Stimulated activated memory B cell treated with anti-CD40 and anti-IgM and Interleukin-4, amounts not matched to agents 10 μg/mL and 1 μg/mL and 100 μg/mL, for 72 hours (primary cell): ENCODE data around the gene IQCF6.
A peak's percentile ranks its signal among the peaks of the same experiment; 100 is the strongest.

Experiments
- ATAC-seq: fragments of 150-1000 bp; cut with Tn5 transposase; 2 replicates; pipeline ENCODE4 v1.10.0; 2021
- H3K27ac Mint-ChIP-seq: one replicate; pipeline ENCODE4 v1.8.0; 2022; ENCODE audit warnings: mild to moderate bottlenecking, mixed read lengths
- H3K27me3 Mint-ChIP-seq: one replicate; pipeline ENCODE4 v1.8.0; 2022; ENCODE audit warnings: mixed read lengths
- H3K36me3 Mint-ChIP-seq: one replicate; pipeline ENCODE4 v1.8.0; 2022; ENCODE audit warnings: mixed read lengths
- H3K4me1 Mint-ChIP-seq: one replicate; pipeline ENCODE4 v1.8.0; 2022; ENCODE audit warnings: mixed read lengths
- H3K4me3 Mint-ChIP-seq: one replicate; pipeline ENCODE4 v1.8.0; 2022; ENCODE audit warnings: mild to moderate bottlenecking, moderate library complexity, mixed read lengths
- H3K9me3 Mint-ChIP-seq: one replicate; pipeline ENCODE4 v1.8.0; 2022; ENCODE audit warnings: mixed read lengths

Gene IQCF6

GRCh38 chr3:51739110-51739509 is 39.9 kb downstream of the IQCF6 start:
- H3K4me3 Mint-ChIP-seq: no peak overlapping the region
- peaks cover under 1% of the 10 kb centered on the region for H3K9me3 Mint-ChIP-seq
- peaks cover 50% of the 10 kb centered on the region for H3K27me3 Mint-ChIP-seq
- ATAC-seq: no peak
- peaks cover 7% of the 10 kb centered on the region for H3K4me1 Mint-ChIP-seq
- H3K36me3 Mint-ChIP-seq: no peaks in the 10 kb centered on the region
- no peak overlapping the region for H3K27ac Mint-ChIP-seq

GRCh38 chr3:51735950-51736349 is 43.1 kb downstream of the IQCF6 start:
- Mint-ChIP-seq H3K4me3 (no peak overlapping the region), H3K36me3 (no peaks in the 10 kb centered on the region), H3K27ac (no peak overlapping the region), H3K9me3 (peaks cover 5% of the 10 kb centered on the region), H3K27me3 (peaks cover 57% of the 10 kb centered on the region), H3K4me1 (no peaks in the 10 kb centered on the region)
- no peak for ATAC-seq

GRCh38 chr3:51735039-51735438 is 44.0 kb downstream of the IQCF6 start:
- Mint-ChIP-seq H3K9me3 (peaks cover 5% of the 10 kb centered on the region), H3K36me3 (no peaks in the 10 kb centered on the region), H3K4me3 (no peak overlapping the region), H3K27ac (no peak overlapping the region), H3K27me3 (peaks cover 50% of the 10 kb centered on the region), H3K4me1 (no peaks in the 10 kb centered on the region)
- no peak for ATAC-seq

GRCh38 chr3:51734572-51734907 is 44.5 kb downstream of the IQCF6 start:
- no peak overlapping the region for H3K27ac Mint-ChIP-seq
- peaks cover 5% of the 10 kb centered on the region for H3K9me3 Mint-ChIP-seq
- ATAC-seq: peak; percentile 50
- no peaks in the 10 kb centered on the region for H3K4me1 Mint-ChIP-seq
- H3K4me3 Mint-ChIP-seq: no peak overlapping the region
- peaks cover 45% of the 10 kb centered on the region for H3K27me3 Mint-ChIP-seq
- no peaks in the 10 kb centered on the region for H3K36me3 Mint-ChIP-seq

GRCh38 chr3:51733859-51734571 is 45.0 kb downstream of the IQCF6 start:
- Mint-ChIP-seq H3K27ac (no peak overlapping the region), H3K4me3 (no peak overlapping the region), H3K9me3 (peaks cover 5% of the 10 kb centered on the region), H3K36me3 (no peaks in the 10 kb centered on the region), H3K4me1 (no peaks in the 10 kb centered on the region), H3K27me3 (peaks cover 40% of the 10 kb centered on the region)
- no peak for ATAC-seq

- H3K9me3 Mint-ChIP-seq: peaks cover 4% of the 10 kb centered on the region
- H3K27me3 Mint-ChIP-seq: peaks cover 7% of the 10 kb centered on the region
- H3K36me3 Mint-ChIP-seq: no peaks in the 10 kb centered on the region
- H3K4me1 Mint-ChIP-seq: no peaks in the 10 kb centered on the region
- H3K4me3 Mint-ChIP-seq: no peak overlapping the region
- no peak overlapping the region for H3K27ac Mint-ChIP-seq
- no peak for ATAC-seq
Observed at GRCh38 chr3:51729042-51729633, 49.9 kb downstream of the IQCF6 start.
